Measurements from ENCODE around the gene SRRM3.

DNA sequence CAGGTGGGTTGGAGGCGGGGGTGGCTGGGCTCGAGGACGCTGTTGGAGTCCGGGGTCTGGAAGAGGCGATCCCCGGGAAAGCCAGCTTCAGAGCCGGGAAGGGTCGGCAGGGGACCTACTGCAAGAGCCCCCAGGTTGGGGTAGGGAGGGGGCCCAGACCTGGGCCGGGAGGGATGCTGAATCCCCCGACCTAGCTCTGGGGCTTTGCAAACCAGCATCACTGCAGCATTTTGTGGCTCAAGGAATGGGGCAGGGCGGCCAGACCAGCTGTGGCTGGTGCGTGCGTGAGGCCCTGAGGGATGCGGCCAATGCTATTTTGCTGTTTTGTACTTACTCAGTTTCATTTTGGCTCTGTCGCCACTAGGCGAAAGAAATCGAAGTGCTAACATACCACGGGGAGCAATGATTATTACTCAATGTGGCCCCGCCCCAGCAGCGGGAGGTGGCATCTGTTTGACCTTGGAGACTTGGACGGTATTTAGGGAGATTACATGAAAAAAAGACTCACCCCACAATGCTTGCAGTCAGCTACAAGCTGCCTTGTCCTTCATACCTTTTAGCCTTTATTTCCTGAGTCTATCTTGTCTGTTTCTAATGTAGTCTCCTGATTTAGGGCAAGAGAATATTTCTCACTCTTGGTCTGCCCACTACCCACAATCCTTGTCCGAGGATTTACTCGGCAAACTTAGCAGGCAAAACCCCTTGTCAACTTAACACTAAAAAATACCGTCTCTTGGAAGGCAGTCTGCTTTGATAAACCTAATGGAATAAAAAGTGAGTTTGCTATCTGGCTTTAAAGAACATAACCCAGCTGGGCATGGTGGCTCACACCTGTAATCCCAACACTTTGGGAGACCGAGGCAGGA is 117.0 kb downstream of the SRRM3 start:
- peak; percentile 26 for TF ChIP-seq CTCF (IDR thresholded peaks at IDR 0.05)
- TF ChIP-seq EZH2 (IDR thresholded peaks at IDR 0.05): no peak
- no peak for TF ChIP-seq EZH2phosphoT487 (IDR thresholded peaks at IDR 0.05)
